Loucy (cell line): ENCODE results near the gene GNB5.

Source experiments
- CTCF ChIP-seq: fragments of 200-600 bp; sonication (generic); conservative IDR thresholded peaks from 2 replicates; pipeline ENCODE4 v1.5.1; 2014; ENCODE audit warnings: mild to moderate bottlenecking, antibody characterized with exemption, low read length
- EZH2phosphoT487 ChIP-seq: fragments of 200-600 bp; IDR thresholded peaks from 2 replicates; pipeline ENCODE4 v1.6.1; 2018; ENCODE audit warnings: antibody characterized with exemption, mild to moderate bottlenecking, moderate library complexity, borderline replicate concordance

GRCh38 chr15:52090193-52090592, 101.0 kb downstream of the GNB5 start:
- TF ChIP-seq CTCF (no peak), EZH2phosphoT487 (no peak)
